HG02943 (cell line): ENCODE data around the gene SLC25A11.
A peak's percentile ranks its signal among the peaks of the same experiment; 100 is the strongest.

Source experiments
- ATAC-seq: cut with Tn5 transposase; IDR thresholded peaks from one replicate; pipeline ENCODE4 v1.9.1; 2021; ENCODE audit warnings: mild to moderate bottlenecking, low read depth, moderate library complexity; ENCODE audit not compliant: unreplicated experiment

The SLC25A11 gene

GRCh38 chr17:4939796-4940554, at the start of gene SLC25A11, which contains the start of gene RNF167:
SLC25A11 (minus strand) TSS chr17:4940046; CDS start chr17:4939910, 136 bp downstream.
RNF167 (plus strand) TSS chr17:4940268; CDS start chr17:4940910, 642 bp downstream.
- ATAC-seq: peak; percentile 62

- ATAC-seq: no peak
Measured at GRCh38 chr17:4987767-4988567, 48.1 kb upstream of the SLC25A11 start.

DNA sequence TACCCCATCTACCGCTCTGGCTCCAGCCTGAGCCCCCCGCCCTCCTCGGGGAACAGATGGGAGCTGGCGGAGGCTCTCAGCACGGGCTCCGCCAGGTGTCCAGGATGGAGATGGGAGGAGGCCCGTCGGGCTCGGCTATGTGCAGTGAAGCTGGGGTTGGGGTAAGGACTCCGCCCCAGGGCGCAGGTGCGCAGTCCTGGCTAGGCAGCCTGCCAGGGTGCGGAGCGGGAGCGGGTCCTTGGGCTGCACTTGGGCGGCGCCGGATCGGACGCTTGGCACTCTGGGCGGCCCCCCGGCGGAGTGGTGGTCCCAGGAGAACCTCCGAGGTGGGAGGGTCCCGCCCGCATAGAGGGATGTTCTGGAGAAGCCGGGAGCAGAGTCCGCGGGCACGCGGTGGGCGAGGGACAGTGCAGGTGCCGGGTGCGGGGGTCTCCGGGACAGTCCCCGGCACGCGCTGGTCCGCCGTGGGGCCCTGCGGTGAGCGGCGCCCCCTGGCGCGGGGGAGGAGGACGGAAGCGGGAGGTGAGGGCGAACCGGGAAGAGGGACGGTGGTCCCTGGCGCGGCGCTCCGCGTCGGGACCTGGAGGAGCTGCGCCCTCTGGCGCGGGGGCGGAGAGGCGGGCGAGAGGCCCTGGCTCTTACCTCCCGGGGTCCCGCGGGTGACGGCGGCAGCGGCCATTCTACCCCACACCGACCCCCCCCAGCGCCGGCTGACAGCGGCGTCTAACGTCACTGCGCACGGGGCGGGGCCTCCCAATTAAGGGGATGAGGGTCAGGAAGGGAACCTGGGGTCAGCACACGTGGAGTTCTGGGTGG, 47.3 kb upstream of the SLC25A11 start, which contains the start of gene CAMTA2:
Gene CAMTA2, minus strand, starts transcription at position 725 of the 816 bp plus-strand sequence. CDS start 1,453 bp downstream, outside the sequence.
- ATAC-seq: peak; percentile 61

DNA sequence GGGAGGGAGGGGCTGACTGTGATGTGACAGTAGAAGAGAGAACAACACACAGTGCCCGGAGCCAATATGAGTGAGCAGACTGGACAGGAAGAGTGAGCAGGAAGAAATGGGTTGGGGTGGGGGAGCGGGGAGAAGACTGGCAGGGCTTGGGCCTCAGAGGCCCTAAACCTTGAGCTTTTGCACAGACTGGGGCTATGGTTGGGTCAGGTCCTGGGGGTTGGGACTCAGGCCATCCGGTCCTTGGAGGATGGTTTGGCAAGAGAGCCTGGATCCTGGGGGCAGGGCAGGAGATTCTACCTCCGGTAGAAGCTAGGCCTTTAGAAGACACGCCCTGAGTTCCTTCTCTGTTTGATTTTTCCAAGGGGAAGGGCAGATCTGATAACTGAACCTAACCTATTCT, 46.6 kb upstream of the SLC25A11 start:
- no peak for ATAC-seq

GRCh38 chr17:4982305-4982704, 42.5 kb upstream of the SLC25A11 start:
- no peak for ATAC-seq

DNA sequence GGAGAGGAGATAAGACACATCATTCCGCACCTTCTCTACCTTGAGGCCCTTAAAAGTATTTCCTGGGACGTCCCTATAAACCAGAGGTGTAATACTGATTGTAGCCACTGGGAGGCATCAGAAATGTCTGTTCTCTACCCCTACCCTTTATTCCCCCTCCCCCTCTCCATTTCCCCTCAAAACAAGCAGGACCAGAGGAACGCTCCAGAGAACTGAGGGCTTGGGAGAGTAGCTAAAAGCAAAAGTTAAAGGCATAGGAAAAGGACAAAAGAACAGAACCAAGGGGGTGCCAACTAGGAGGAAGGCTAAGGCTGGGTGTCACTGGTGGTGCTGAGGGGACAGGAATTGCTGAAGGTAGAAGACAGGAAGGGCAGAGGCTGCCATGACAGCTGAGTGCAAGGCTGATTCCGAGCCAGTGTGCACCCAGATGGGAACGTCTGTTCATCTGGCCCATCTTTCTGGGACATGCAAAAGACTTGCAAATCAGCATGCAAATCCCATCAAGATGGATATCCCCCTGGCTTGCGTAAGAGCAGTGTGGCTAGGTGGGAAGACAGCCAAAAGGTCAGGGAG, 40.9 kb upstream of the SLC25A11 start:
- ATAC-seq: no peak

DNA sequence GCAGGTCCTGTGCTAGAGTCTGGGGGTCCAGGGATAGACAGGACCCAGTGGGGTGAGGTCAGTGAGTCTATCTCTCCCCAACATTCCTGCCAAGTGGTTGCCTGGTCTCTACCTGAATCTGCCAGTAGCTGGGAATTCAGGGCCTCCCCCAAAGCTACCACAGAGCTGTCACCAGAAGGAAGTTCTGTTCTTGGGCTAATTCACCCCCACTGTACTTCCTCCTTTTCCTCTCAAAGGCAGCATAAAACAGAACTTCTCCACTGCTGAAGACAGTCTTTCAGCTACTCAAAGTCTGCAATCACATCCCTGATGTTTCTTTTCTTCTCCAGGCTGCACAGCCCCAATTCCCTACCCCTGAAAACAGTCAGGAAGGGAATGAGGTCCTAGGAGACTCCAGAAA, 38.9 kb upstream of the SLC25A11 start:
- ATAC-seq: no peak

GRCh38 chr17:4974115-4974670, 34.3 kb upstream of the SLC25A11 start:
- no peak for ATAC-seq

DNA sequence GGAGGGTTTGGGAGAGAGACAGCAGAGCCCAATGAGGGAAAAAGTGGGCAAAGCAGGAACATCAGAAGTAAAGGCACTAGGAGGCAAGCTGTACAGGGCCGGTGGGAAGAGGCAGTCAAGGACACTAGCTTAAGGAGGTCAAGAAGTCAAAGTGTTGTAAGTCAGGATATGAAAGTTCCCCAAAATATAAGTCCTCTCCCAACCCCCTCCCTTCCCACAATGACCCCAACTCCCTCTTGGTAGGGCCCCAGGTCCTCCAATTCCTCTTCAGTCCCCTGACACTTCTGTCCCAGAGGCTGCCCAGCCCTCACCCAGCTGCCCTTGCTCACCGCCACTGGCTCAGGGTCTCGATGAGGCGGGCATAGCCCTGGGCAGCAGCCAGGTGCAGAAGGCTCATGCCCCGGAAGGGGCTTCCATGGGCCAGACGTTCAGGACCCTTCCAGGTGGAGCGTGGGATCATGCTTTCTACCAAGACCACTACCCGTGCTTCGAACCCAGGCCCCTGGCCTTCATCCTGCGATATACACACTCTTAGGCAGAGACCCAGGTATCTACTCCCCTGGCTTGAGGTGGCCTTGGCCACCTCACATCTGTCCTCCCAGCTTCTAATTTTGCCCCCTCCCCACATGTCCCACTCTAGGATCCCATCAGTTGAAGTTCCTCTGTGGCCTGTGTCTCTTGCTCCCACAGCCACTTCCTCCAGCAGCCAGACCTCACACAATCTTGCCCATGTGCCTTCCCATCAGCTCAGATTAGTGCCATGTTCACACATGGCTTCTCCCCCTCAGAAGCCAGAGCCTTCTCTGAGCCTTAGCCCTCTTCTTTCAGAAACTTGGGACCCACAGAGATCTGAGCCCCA, 33.6 kb upstream of the SLC25A11 start:
- ATAC-seq: no peak

DNA sequence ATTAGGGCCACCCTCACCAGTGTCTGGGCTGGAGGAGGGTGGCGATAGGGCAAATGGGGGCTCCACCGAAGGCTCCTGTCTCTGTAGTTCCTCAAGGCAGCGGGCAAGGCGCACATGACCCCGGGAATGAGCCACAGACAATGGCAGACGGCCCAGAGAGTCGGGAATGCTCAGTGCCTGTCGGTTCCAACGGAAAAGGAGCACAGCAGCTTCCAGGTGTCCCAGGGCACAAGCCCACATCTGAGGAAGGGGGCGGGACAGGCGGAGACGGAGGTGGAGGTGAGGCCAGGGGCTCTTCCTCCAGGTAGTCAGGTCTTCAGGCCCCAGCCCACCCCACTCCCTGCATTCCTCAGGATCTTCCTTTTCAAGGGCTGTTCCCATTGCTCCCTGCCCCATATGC, 32.9 kb upstream of the SLC25A11 start:
- no peak for ATAC-seq

GRCh38 chr17:4972322-4972721, 32.5 kb upstream of the SLC25A11 start:
- no peak for ATAC-seq

- no peak for ATAC-seq
Measured at GRCh38 chr17:4971826-4972225, 32.0 kb upstream of the SLC25A11 start.

- no peak for ATAC-seq
Measured at GRCh38 chr17:4970273-4970672, 30.4 kb upstream of the SLC25A11 start.

DNA sequence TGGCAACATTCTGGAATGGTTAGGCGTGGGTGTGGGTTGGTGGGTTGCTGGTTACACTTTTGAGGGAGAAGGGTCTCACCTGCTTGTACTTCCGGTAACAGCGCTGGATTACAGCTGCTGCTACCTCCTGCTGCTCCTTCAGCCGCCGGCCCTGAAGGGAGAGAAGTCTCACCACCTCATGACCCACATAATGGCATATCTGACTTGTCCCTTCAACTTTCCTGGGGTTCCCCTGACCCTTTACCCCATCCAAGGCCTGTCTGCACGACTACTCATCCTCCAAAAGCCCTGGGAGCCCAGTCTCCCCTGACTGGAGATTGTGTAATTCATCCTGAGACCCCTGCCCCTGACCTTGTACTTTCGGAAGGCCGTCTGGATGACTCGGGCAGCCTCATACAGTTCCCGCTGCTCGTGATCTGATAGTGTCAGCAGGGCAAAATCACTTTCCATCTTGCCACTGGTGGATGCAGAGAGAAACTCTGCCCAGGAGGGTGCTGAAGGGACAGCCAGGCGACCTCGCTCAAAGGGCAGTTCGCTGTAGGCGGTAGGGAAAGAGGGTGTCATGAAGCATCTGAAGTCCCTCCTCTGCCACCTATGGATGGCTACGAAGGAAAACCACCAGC, 29.8 kb upstream of the SLC25A11 start:
- ATAC-seq: no peak

GRCh38 chr17:4969047-4969550, 29.3 kb upstream of the SLC25A11 start:
- no peak for ATAC-seq

- ATAC-seq: no peak
Measured at GRCh38 chr17:4968486-4969046, 28.7 kb upstream of the SLC25A11 start.

DNA sequence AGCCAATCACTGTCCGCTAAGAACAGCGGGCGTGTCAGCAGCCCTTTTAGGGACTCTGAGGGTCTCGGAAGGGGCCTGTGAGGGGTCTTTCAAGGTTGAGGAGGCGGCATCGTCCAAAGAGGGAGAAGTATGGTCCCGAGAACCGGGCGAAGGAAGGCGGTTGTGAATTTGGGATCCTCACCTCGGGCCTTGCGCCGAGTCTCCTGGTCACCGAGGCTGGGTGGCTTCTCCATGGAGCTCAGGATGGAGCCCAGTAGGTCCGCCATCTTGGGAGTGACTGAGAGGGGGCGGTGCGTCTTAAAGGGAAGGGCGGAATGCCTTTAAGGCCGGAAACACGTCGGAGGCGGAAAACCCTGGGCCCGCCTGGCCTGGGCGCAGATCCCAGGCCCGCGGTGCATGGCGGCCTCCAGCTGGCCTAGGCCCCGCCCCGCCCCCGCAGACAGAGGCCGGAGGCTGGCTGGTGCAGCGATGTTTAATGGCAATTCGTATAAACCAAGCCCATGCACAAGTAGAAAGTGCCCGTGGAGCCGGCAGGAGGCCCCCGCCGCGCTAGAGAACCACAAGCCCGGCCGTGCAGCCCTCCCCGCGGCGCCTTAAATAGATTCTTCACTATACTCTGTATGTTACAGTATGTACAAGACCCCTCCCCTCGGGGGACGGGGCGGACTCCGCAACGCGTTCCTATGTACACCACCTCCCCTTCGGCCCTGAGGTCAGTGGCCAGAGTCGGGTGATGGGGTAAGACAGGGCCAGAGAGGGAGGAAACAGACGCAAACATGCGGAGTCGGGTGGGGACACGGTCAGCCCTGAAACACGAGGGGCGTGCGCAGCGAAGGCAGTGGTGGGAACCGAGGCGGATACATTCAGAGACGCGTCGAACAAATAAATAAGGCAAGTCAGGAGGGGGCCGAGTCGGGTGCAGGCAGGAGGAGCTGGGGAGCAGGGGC, 28.0 kb upstream of the SLC25A11 start, which contains the start of gene SPAG7:
Gene SPAG7, minus strand, starts transcription at position 279 of the 947 bp plus-strand sequence. Its CDS starts 13 bp downstream, at position 266.
- peak; percentile 50 for ATAC-seq
